Epithelial cell of esophagus (primary cell): Measurements from ENCODE around the gene EIF2D.

Experiments used
- DNase-seq: peaks from one replicate; pipeline ENCODE4 v3.0.0; 2010; ENCODE audit warnings: low read depth
- H3K4me3 ChIP-seq: 2 replicates; pipeline ENCODE4 v1.5.1; 2011; ENCODE audit warnings: mild to moderate bottlenecking, low read length, control low read depth
- CTCF ChIP-seq: IDR thresholded peaks from 2 replicates; pipeline ENCODE4 v1.5.1; 2011; ENCODE audit warnings: low read depth, mild to moderate bottlenecking, low read length, control low read depth, inconsistent platforms; ENCODE audit not compliant: insufficient read depth; ENCODE audit errors: missing control alignments

Gene EIF2D, protein sequence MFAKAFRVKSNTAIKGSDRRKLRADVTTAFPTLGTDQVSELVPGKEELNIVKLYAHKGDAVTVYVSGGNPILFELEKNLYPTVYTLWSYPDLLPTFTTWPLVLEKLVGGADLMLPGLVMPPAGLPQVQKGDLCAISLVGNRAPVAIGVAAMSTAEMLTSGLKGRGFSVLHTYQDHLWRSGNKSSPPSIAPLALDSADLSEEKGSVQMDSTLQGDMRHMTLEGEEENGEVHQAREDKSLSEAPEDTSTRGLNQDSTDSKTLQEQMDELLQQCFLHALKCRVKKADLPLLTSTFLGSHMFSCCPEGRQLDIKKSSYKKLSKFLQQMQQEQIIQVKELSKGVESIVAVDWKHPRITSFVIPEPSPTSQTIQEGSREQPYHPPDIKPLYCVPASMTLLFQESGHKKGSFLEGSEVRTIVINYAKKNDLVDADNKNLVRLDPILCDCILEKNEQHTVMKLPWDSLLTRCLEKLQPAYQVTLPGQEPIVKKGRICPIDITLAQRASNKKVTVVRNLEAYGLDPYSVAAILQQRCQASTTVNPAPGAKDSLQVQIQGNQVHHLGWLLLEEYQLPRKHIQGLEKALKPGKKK

DNA sequence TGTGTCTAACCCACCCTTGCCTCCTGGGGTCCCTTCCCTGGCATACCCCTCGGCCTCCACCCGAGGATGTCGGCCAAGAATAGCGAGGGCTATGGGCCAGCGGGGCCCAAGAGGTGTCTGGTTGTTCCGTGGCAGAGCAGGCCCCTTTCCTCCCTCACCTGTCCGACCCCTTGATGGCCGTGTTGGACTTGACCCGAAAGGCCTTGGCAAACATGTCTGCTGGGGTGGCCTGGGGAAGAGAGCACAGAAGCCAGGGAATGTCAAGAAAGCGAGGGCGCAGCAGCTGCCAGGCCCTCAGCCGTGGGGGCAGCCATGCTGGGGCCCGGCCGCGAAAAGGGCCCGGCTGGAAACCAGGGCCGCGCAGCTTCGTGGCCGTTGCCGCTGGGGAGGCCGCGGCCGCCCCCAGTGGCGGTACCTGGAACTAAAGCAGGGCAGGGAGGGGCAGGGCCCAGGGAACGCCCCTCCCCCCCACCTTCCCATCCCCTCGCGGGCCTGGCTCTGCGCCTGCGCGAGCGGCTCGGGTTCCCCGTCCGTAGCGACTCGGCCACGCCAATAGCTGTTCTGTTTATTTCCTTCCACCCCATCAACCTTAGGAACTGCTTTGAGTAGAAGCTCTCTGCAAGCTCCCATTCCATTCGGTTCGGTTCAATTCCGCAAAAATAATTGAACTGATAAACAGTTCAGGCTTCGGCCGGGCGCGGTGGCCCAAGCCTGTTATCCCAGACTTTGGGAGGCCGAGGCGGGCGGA, at the start of gene EIF2D:
Gene EIF2D, minus strand, starts transcription at position 337 of the 748 bp plus-strand sequence. Its CDS starts 123 bp downstream, at position 214.
- H3K4me3 ChIP-seq: peak within 1 kb of the TSS; percentile 86
- peak; percentile 91 for DNase-seq
- TF ChIP-seq CTCF: peak; percentile 75

DNA sequence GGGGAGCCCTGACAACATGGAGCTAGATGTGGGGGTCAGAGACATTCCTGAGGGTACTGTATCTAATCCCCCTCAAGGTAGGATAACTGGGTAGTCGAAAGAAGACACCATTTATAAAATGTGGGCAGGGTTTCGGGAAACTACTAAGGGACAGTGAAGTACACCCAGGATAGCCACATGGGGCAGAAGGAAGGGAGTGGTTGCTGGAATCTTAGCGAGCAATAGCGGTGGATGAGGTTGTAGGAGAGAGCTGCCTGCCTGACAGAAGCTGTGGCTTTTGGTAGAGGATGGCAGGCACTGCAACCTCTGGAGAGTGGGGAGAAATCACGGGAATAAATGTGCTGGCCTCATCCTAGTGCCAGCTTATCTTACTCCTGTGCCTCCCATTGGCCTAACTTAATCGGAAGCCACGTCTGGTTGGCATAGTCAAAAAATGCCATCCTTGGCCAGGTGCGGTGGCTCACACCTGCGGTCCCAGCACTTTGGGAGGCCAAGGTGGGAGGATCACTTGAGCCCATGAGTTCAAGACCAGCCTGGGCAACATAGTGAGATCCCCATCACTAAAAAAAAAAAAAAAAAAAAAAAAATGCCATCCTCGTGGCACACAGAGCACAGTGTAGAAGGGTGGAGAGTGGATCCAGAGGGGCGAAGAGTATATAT, 49.0 kb upstream of the EIF2D start:
- no peak overlapping the region for H3K4me3 ChIP-seq
- no peak for TF ChIP-seq CTCF
- DNase-seq: no peak

GRCh38 chr1:206660136-206660535, 47.9 kb upstream of the EIF2D start:
- DNase-seq: no peak
- TF ChIP-seq CTCF: no peak
- no peak overlapping the region for H3K4me3 ChIP-seq

GRCh38 chr1:206658981-206659273, 46.7 kb upstream of the EIF2D start:
- no peak for DNase-seq
- TF ChIP-seq CTCF: no peak
- no peak overlapping the region for H3K4me3 ChIP-seq

DNA sequence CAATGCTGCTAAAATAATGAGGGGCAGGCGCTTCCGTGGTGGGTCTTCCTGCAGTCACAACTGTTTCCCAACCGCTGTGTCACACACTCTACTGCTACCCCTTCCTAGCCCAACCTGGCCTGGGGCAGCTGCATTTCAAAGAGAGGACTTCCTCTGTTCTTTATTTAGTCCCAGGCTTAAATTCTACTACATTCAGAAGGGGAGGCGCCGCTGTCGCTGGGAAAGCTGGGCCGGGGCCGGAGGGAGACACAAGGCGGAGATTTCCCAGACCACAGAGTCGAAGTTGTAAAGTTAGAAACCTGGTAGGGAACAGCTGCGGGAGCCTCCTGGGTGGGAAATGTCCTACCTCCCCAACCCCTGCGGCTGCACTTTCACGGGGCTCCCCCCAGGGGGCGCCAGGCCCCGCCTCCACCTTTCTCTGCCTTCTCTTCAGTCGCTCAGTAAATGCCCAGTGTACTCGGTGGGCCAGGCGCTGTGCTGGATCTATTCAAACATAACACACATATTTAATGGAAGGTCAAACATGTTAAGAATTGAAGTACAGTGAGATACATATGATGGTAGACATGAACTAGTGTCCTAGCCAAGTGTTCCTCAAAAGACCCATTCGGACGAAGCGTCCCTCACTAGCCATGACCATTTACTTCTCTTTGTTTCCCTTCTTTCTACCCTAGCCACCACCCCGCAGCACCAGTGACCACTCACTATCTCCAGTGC, 46.2 kb upstream of the EIF2D start:
- no peak for DNase-seq
- TF ChIP-seq CTCF: peak; percentile 55
- H3K4me3 ChIP-seq: no peak overlapping the region

- no peak for DNase-seq
- TF ChIP-seq CTCF: no peak
- H3K4me3 ChIP-seq: no peak overlapping the region
Observed at GRCh38 chr1:206657751-206658150, 45.5 kb upstream of the EIF2D start.
